ENCODE measurements around the gene GRIN2C. TPM values are rescaled to one million over a fixed set of nuclear protein-coding genes. Genes with fewer than 3 reads are reported as not detected.

Gene GRIN2C
- total RNA-seq, 1 donor from 2014 or later, result 1.2 TPM

- no peak for DNase-seq (ENCODE audit: missing footprints)
- no peak for ATAC-seq
- intact Hi-C loops (cut with DNase I), result loop anchor here (5.0 kb wide), 1 partner anchor 165 kb away; no protein-coding TSS in a partner anchor
Measured at GRCh38 chr17:74792586-74793105, 67.0 kb downstream of the GRIN2C start.

Other genes starting within 250 kb of the GRIN2C start
- gene CD300E, start 236.1 kb downstream of the GRIN2C start, total RNA-seq, result 0.46 TPM
- 0.35 TPM for gene CD300LF, start 147.0 kb downstream of the GRIN2C start, total RNA-seq
- gene RAB37, start 122.6 kb downstream of the GRIN2C start, total RNA-seq, result 2.6 TPM
- 15.9 TPM for gene NHERF1, start 111.3 kb downstream of the GRIN2C start, total RNA-seq
- gene NAT9, start 83.5 kb downstream of the GRIN2C start, total RNA-seq, result 19.4 TPM
- 4.3 TPM for gene FDXR, start 13.1 kb upstream of the GRIN2C start, total RNA-seq
- 0.19 TPM for gene FADS6, start 33.7 kb upstream of the GRIN2C start, total RNA-seq
- not detected for gene USH1G, start 63.4 kb upstream of the GRIN2C start, total RNA-seq
- not detected for gene OTOP2, start 64.4 kb upstream of the GRIN2C start, total RNA-seq
- not detected for gene OTOP3, start 76.0 kb upstream of the GRIN2C start, total RNA-seq
- gene HID1, start 112.9 kb upstream of the GRIN2C start, total RNA-seq, result 8.5 TPM
- gene CDR2L, start 127.7 kb upstream of the GRIN2C start, total RNA-seq, result 22.1 TPM
- gene MRPL58, start 152.8 kb upstream of the GRIN2C start, total RNA-seq, result 51.4 TPM
- 863 TPM for gene ATP5PD, start 187.1 kb upstream of the GRIN2C start, total RNA-seq
- gene KCTD2, start 187.3 kb upstream of the GRIN2C start, total RNA-seq, result 26.7 TPM
- gene SLC16A5, start 228.1 kb upstream of the GRIN2C start, total RNA-seq, result 7.1 TPM

Data from Right ventricle myocardium inferior (tissue), 1 donor.